Measurements from ENCODE around the gene SLC40A1. TPM values are rescaled to one million over a fixed set of nuclear protein-coding genes. Genes with fewer than 3 reads are reported as not detected.

SLC40A1 gene
- total RNA-seq, 2 experiments from 2014 or later = not detected

DNA sequence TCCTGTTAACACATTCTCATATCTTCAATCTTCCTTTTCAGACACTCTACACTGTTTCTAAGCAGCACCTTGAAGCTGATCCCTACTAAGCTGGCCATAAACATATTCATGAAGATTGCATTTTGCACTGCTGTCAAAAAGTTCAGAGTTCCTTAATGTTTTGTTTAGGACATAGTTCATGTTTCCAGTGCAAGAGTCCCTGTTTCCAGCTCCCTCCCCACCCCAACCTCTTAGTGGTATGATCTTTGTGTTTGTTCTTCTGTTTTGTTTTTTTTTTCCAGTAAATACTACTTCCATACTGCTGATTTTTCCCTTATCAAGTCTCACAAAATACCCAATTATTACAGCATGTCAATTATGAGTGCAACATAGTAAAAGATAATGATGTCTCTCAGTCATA lies 4.1 kb upstream of the SLC40A1 start:
- H3K27ac ChIP-seq (ENCODE audit: low read depth, low read length, poor library complexity, severe bottlenecking) = no peak overlapping the region
- H2AFZ ChIP-seq (ENCODE audit: low read length) = no peak overlapping the region
- H3K9me3 ChIP-seq (ENCODE audit: low read length) = no peaks in the 10 kb centered on the region
- POLR2A ChIA-PET = no interaction called here
- BruUV-seq (replicated peaks) = no TSS peak
- no peaks in the 10 kb centered on the region for H3K9me2 ChIP-seq (ENCODE audit: insufficient read depth, low read length)
- CTCF ChIA-PET (ENCODE audit: unreplicated experiment) = no interaction called here
- TF ChIP-seq, protein P1, sequence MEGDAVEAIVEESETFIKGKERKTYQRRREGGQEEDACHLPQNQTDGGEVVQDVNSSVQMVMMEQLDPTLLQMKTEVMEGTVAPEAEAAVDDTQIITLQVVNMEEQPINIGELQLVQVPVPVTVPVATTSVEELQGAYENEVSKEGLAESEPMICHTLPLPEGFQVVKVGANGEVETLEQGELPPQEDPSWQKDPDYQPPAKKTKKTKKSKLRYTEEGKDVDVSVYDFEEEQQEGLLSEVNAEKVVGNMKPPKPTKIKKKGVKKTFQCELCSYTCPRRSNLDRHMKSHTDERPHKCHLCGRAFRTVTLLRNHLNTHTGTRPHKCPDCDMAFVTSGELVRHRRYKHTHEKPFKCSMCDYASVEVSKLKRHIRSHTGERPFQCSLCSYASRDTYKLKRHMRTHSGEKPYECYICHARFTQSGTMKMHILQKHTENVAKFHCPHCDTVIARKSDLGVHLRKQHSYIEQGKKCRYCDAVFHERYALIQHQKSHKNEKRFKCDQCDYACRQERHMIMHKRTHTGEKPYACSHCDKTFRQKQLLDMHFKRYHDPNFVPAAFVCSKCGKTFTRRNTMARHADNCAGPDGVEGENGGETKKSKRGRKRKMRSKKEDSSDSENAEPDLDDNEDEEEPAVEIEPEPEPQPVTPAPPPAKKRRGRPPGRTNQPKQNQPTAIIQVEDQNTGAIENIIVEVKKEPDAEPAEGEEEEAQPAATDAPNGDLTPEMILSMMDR (conservative IDR thresholded peaks at IDR 0.05; ENCODE audit: low read length) = no peak
- TF ChIP-seq EZH2phosphoT487 (IDR thresholded peaks at IDR 0.05; ENCODE audit: borderline replicate concordance, low read depth, low read length) = no peak
- H3K4me1 ChIP-seq (ENCODE audit: insufficient read depth, low read length, poor library complexity, severe bottlenecking) = no peaks in the 10 kb centered on the region
- intact Hi-C loops (cut with micrococcal nuclease; ENCODE audit: unreplicated experiment) = no loop called here
- H3K79me2 ChIP-seq (ENCODE audit: insufficient read depth, low read depth, low read length) = no peaks in the 10 kb centered on the region
- DNase-seq (ENCODE audit: low spot score) = no peak
- no peaks in the 10 kb centered on the region for H3K36me3 ChIP-seq (ENCODE audit: insufficient read depth, low read length)
- no peak overlapping the region for H3K4me3 ChIP-seq (ENCODE audit: low read depth, low read length, poor library complexity, severe bottlenecking)
- no peak overlapping the region for H3K4me2 ChIP-seq (ENCODE audit: low read length)
- no peaks in the 10 kb centered on the region for H4K20me1 ChIP-seq (ENCODE audit: insufficient read depth, low read length)

DNA sequence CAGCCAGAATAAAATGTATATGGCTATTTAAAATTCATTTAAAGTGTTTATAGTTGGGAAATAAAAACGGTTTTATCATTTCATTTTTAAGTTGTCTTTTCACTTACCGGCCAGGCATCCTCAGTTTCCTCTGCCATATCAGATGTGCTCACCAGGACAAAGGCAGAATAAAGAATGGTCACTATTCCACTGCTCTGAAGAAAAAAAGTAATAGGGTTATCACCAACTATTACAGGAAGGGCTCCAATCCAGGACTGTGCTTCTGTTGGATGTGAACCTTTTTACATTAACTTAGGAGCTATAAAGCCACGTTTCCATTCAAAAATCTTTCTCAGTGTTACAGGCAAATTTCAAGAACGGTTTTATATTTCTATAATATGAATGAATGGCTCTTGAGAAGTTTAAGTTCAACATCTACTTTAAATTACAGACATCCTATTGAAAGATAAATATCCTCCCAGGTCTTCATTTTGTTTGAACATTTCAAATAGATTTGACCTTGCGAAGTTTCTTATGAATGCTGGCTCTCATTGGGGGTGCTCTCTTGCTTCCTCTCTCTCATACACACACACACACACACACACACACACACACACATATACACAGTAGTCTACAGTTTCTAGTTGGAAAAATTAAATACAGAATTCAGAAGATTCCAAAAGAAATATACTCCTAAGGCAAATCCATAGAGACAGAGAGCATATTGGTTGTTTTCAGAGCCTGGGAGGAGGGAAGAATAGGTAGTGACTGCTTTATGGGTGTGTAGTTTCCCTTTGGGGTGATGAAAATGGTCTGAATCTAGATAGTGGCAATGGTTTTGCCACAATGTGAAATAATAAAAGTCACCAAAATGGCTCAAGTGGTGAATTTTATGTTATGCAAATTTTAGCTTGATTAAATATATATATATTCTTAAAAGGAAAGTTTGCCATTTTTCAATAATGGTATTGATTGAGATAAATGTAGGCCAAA lies 2.9 kb upstream of the SLC40A1 start:
- no peak for DNase-seq (ENCODE audit: low spot score)
- TF ChIP-seq, protein P1 (conservative IDR thresholded peaks at IDR 0.05; ENCODE audit: low read length) = no peak
- no peak for TF ChIP-seq EZH2phosphoT487 (IDR thresholded peaks at IDR 0.05; ENCODE audit: borderline replicate concordance, low read depth, low read length)
- intact Hi-C loops (cut with micrococcal nuclease; ENCODE audit: unreplicated experiment) = no loop called here
- Histone ChIP-seq H3K9me2 (ENCODE audit: insufficient read depth, low read length) (no peaks in the 10 kb centered on the region), H3K36me3 (ENCODE audit: insufficient read depth, low read length) (no peaks in the 10 kb centered on the region), H3K9me3 (ENCODE audit: low read length) (no peaks in the 10 kb centered on the region), H3K79me2 (ENCODE audit: insufficient read depth, low read depth, low read length) (no peaks in the 10 kb centered on the region), H3K4me1 (ENCODE audit: insufficient read depth, low read length, poor library complexity, severe bottlenecking) (no peaks in the 10 kb centered on the region), H2AFZ (ENCODE audit: low read length) (no peak overlapping the region), H4K20me1 (ENCODE audit: insufficient read depth, low read length) (no peaks in the 10 kb centered on the region), H3K4me3 (ENCODE audit: low read depth, low read length, poor library complexity, severe bottlenecking) (no peak overlapping the region), H3K27ac (ENCODE audit: low read depth, low read length, poor library complexity, severe bottlenecking) (no peak overlapping the region), H3K4me2 (ENCODE audit: low read length) (no peak overlapping the region)
- no TSS peak for BruUV-seq (replicated peaks)
- ChIA-PET POLR2A (interaction anchor here (0.8 to 1.0 kb wide), 2 partner anchors 25 to 83 kb away, joined by 3 read pairs; no protein-coding TSS in a partner anchor), CTCF (ENCODE audit: unreplicated experiment) (no interaction called here)

DNA sequence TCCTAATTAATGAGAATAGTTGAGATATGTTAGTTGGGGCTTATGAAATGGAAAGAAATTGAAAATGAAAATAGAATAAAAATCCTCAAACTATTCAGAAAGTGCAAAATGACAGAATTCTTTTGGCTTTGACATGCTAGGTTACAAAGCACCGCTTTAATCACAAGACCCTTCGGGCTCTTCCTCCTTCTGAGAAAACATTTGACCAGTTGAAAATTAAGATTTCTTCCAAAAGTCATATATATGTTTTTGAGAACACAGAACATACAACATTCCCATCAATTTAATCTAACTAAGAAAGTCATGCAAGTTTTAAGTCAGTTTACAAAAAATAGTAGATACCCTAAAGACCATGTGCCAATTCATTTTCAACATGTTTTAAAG lies 2.2 kb upstream of the SLC40A1 start:
- ChIA-PET POLR2A (interaction anchor here (0.8 kb wide), 1 partner anchor 82 kb away, joined by 3 read pairs; no protein-coding TSS in a partner anchor), CTCF (ENCODE audit: unreplicated experiment) (no interaction called here)
- no peaks in the 10 kb centered on the region for H3K9me3 ChIP-seq (ENCODE audit: low read length)
- H4K20me1 ChIP-seq (ENCODE audit: insufficient read depth, low read length) = no peaks in the 10 kb centered on the region
- TF ChIP-seq, protein P1 (conservative IDR thresholded peaks at IDR 0.05; ENCODE audit: low read length) = no peak
- no peak for TF ChIP-seq EZH2phosphoT487 (IDR thresholded peaks at IDR 0.05; ENCODE audit: borderline replicate concordance, low read depth, low read length)
- no peaks in the 10 kb centered on the region for H3K4me1 ChIP-seq (ENCODE audit: insufficient read depth, low read length, poor library complexity, severe bottlenecking)
- no peaks in the 10 kb centered on the region for H3K36me3 ChIP-seq (ENCODE audit: insufficient read depth, low read length)
- H2AFZ ChIP-seq (ENCODE audit: low read length) = no peak overlapping the region
- no peaks in the 10 kb centered on the region for H3K79me2 ChIP-seq (ENCODE audit: insufficient read depth, low read depth, low read length)
- H3K4me2 ChIP-seq (ENCODE audit: low read length) = no peak overlapping the region
- no peak overlapping the region for H3K27ac ChIP-seq (ENCODE audit: low read depth, low read length, poor library complexity, severe bottlenecking)
- no peak for DNase-seq (ENCODE audit: low spot score)
- intact Hi-C loops (cut with micrococcal nuclease; ENCODE audit: unreplicated experiment) = no loop called here
- BruUV-seq (replicated peaks) = no TSS peak
- no peaks in the 10 kb centered on the region for H3K9me2 ChIP-seq (ENCODE audit: insufficient read depth, low read length)
- H3K4me3 ChIP-seq (ENCODE audit: low read depth, low read length, poor library complexity, severe bottlenecking) = no peak overlapping the region
